ENCODE measurements around the gene SUPT5H. TPM values are rescaled to one million over a fixed set of nuclear protein-coding genes. Genes with fewer than 3 reads are reported as not detected.

SUPT5H gene
- total and polyA plus RNA-seq, 2 of the 4 experiments (the other 2 are of a cell fraction), result 75.3 to 116 TPM

GRCh38 chr19:39494661-39495060, 49.3 kb downstream of the SUPT5H start:
- Histone ChIP-seq H4K5ac (ENCODE audit: low read depth, low read length) (no peak overlapping the region), H3K27ac (ENCODE audit: insufficient read depth, low read length) (no peak overlapping the region), H2AK9ac (replicated peaks; ENCODE audit: low read depth, low read length, poor library complexity) (no peak overlapping the region), H3K27me3 (ENCODE audit: control insufficient read depth, insufficient read depth, low read length) (peaks cover 25% of the 10 kb centered on the region), H3K4me1 (ENCODE audit: control insufficient read depth, insufficient read depth, low read length) (peaks cover 3% of the 10 kb centered on the region; the same call in 1 of the 2 replicates), H3K79me1 (ENCODE audit: low read depth in 1 of 2, low read length in 2 of 2) (no peaks in the 10 kb centered on the region), H2AFZ (replicated peaks; ENCODE audit: low read length, poor library complexity) (no peak overlapping the region), H3K4me2 (ENCODE audit: low read depth, low read length) (no peak overlapping the region), H4K20me1 (ENCODE audit: insufficient read depth, low read length) (no peaks in the 10 kb centered on the region), H3K14ac (replicated peaks; ENCODE audit: low read depth, low read length) (no peak overlapping the region), H3K9me3 (ENCODE audit: control insufficient read depth, insufficient read depth, low read length) (no peaks in the 10 kb centered on the region), H3K4me3 (ENCODE audit: insufficient read depth, low read depth, low read length) (no peak overlapping the region), H2AK5ac (ENCODE audit: low read depth, low read length) (no peak overlapping the region), H3K9ac (ENCODE audit: low read depth, low read length) (no peak overlapping the region), H3K36me3 (ENCODE audit: control insufficient read depth, insufficient read depth, low read length) (peaks cover 13% of the 10 kb centered on the region), H3K4ac (ENCODE audit: low read depth, low read length) (no peak overlapping the region), H3K56ac (ENCODE audit: extremely low read depth, insufficient read depth, low read length) (no peak overlapping the region), H2BK20ac (ENCODE audit: low read depth, low read length) (no peak overlapping the region), H2BK15ac (ENCODE audit: low read depth, low read length) (no peak overlapping the region), H3K18ac (ENCODE audit: low read depth, low read length) (no peak overlapping the region), H4K8ac (ENCODE audit: low read depth in 2 of 2, low read length in 2 of 2) (no peak overlapping the region), H3K23ac (ENCODE audit: low read depth, low read length) (no peak overlapping the region), H2BK120ac (ENCODE audit: low read depth, low read length) (no peak overlapping the region), H2BK5ac (ENCODE audit: low read depth, low read length, poor library complexity, severe bottlenecking) (no peak overlapping the region), H4K91ac (ENCODE audit: insufficient read depth, low read depth, low read length) (no peak overlapping the region), H3K9me1 (ENCODE audit: insufficient read depth, low read length) (peaks cover 3% of the 10 kb centered on the region)
- no TSS peak for BruUV-seq (replicated peaks)
- intact Hi-C loops (cut with micrococcal nuclease) (loop anchor here (5.0 kb wide), 2 partner anchors 38 to 178 kb away; partner anchors contain the start of gene EID2B), in situ Hi-C loops (cut with MboI; ENCODE audit: low sequenced_read_pairs) (no loop called here), dilution Hi-C loops (cut with HindIII; ENCODE audit: low sequenced_read_pairs, unreplicated experiment) (no loop called here)
- TF ChIP-seq, protein P1, sequence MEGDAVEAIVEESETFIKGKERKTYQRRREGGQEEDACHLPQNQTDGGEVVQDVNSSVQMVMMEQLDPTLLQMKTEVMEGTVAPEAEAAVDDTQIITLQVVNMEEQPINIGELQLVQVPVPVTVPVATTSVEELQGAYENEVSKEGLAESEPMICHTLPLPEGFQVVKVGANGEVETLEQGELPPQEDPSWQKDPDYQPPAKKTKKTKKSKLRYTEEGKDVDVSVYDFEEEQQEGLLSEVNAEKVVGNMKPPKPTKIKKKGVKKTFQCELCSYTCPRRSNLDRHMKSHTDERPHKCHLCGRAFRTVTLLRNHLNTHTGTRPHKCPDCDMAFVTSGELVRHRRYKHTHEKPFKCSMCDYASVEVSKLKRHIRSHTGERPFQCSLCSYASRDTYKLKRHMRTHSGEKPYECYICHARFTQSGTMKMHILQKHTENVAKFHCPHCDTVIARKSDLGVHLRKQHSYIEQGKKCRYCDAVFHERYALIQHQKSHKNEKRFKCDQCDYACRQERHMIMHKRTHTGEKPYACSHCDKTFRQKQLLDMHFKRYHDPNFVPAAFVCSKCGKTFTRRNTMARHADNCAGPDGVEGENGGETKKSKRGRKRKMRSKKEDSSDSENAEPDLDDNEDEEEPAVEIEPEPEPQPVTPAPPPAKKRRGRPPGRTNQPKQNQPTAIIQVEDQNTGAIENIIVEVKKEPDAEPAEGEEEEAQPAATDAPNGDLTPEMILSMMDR (conservative IDR thresholded peaks at IDR 0.05; ENCODE audit: low read depth, low read length), result no peak
- TF ChIP-seq NFE2L2 (IDR thresholded peaks at IDR 0.05; ENCODE audit: low read depth, low read length) (no peak), CHD1 (IDR thresholded peaks at IDR 0.05; ENCODE audit: low read depth, low read length) (no peak), MAFK (IDR thresholded peaks at IDR 0.05; ENCODE audit: low read depth, low read length) (no peak), RCOR1 (IDR thresholded peaks at IDR 0.05; ENCODE audit: insufficient replicate concordance, low read length) (no peak), SMC3 (IDR thresholded peaks at IDR 0.05; ENCODE audit: low read depth, low read length) (no peak), BHLHE40 (IDR thresholded peaks at IDR 0.05; ENCODE audit: low read depth, low read length) (no peak), POLR2A (IDR thresholded peaks at IDR 0.05; ENCODE audit: low read depth, low read length) (no peak), FOS (IDR thresholded peaks at IDR 0.05; ENCODE audit: low read depth, low read length) (no peak), CEBPB (IDR thresholded peaks at IDR 0.05; ENCODE audit: low read depth, low read length) (no peak), RAD21 (IDR thresholded peaks at IDR 0.05; ENCODE audit: low read length) (no peak)
- TF ChIP-seq, protein P2, sequence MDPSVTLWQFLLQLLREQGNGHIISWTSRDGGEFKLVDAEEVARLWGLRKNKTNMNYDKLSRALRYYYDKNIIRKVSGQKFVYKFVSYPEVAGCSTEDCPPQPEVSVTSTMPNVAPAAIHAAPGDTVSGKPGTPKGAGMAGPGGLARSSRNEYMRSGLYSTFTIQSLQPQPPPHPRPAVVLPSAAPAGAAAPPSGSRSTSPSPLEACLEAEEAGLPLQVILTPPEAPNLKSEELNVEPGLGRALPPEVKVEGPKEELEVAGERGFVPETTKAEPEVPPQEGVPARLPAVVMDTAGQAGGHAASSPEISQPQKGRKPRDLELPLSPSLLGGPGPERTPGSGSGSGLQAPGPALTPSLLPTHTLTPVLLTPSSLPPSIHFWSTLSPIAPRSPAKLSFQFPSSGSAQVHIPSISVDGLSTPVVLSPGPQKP (IDR thresholded peaks at IDR 0.05; ENCODE audit: borderline replicate concordance, low read depth, low read length), result no peak
- DNase-seq, result no peak
- WGBS, 2 experiments (ENCODE audit: extremely low coverage in 2 of 2, insufficient read length in 1 of 2), result 100% methylated on average over 2 of the region's 5 CpGs; no CpG with 5 or more reads in 1 of the 2 experiments
- POLR2A ChIA-PET (ENCODE audit: unreplicated experiment), result no interaction called here
- no peak for ATAC-seq (ENCODE audit: low read depth)
- CTCF ChIA-PET, result no interaction called here
